Epidermal melanocyte (primary cell): Measurements from ENCODE around the gene DPP7.

Experiments used
- DNase-seq: peaks from one replicate; pipeline ENCODE4 v3.0.0; 2011; ENCODE audit warnings: low spot score; ENCODE audit not compliant: insufficient read length

Gene DPP7

DNA sequence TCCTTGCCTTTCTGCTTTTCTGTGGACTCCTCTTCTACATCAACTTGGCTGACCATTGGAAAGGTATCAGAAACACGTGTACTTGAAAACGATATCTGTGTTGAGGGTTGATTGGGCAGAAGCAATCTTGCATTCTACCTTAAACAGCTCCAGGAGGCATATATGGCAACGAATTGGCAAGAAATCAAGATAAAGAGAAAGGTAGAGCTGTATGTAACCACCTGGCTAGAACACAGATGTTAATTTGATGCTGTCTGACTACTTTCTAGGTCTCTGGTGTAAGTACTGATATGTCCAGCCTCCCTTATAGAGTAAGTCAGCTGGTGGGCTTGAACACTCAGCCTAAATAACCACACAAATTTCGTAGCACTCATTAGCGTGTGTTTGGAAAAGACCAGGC, 26.4 kb downstream of the DPP7 start:
- DNase-seq = no peak

DNA sequence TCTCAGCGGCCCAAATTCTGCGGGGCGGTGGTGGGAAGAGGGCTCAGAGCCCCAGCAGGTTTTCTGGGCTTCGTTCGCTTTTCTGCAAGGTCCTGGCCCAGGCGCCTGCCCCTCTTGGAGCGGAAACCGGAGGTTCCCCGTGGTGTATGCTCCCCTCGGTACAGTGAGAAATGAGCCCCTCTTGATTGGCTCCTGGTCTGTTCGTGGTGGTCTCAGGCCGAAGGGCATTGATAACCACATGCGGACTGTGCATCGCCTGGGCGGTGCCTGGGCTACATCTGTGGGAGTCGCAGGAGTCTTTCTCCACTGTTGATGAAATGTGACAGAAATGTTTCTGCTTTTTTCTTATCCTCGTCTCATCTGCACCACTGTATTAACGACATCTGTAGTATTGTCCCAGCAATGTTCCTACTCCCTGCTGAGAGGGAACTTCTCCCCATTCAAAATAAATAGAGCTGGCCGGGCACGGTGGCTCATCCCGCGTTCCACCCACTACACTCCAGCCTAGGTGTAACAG, 27.1 kb downstream of the DPP7 start:
- DNase-seq = no peak

DNA sequence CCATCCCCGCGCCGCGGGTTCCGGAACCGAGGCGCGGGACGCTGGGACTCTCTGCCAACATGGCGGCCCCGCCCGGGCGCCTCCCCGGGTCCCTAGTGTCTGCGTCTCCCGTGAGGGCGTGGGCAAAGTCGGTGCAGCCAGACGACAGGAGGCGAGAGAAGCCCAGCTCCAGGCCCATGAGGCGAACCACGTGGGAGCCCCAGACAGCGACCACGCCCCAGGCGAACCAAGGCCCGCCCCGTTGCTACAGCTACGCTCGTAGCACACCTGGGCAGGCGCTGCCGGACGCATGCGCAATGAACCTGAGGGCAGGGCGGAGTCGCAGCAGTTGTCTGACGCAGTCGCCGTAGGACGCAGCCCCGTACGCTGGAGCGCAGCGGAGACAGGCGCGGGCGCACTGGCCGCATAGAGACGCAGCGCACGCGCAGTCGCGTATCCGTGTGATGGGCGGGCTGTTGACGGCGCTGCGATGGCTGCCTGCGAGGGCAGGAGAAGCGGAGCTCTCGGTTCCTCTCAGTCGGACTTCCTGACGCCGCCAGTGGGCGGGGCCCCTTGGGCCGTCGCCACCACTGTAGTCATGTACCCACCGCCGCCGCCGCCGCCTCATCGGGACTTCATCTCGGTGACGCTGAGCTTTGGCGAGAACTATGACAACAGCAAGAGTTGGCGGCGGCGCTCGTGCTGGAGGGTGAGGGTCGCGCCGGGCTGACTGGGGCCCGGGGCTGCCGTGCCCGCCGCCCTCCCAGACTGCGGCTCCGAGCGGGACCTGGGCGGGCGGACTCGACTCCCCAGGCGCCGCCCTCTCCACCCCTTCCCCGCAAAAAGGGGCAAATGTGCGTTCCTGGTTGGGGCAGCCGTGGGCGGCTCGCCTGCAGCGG, 27.8 kb downstream of the DPP7 start, which contains the start of gene MAN1B1:
MAN1B1 (plus strand) TSS at position 455 of the 878 bp plus-strand sequence; CDS start at position 470, 15 bp downstream.
- DNase-seq = peak; percentile 93

DNA sequence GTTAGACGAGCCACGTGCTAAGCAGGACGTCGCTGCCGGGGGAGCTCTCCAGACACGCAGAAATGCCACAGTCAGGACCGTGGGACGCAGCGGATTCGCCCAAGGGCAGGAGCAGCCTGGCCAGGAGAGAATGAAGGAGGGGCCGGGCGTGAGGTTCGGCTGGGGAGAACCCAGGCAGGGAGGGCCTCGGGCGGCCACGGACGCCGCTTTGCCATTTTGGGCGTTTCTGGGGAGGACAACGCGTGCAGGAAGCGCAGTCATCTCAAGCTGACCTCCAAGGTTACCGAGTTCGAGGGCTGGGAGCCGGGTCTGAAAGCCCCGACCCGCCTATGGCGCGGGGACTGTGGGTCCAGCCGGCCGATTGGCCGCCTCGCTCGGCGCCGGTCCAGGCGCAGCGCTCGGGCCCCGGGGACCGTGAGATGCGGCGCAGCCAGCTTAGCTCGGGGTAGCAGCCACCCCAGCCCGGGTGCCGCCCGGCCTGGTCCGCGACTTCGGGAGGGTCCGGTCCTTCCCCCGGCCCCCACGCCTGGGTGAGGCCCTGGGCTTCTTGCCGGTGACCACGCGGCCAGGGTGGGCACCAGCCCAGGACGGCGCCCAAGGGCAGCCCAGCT, 28.5 kb downstream of the DPP7 start:
- no peak for DNase-seq

DNA sequence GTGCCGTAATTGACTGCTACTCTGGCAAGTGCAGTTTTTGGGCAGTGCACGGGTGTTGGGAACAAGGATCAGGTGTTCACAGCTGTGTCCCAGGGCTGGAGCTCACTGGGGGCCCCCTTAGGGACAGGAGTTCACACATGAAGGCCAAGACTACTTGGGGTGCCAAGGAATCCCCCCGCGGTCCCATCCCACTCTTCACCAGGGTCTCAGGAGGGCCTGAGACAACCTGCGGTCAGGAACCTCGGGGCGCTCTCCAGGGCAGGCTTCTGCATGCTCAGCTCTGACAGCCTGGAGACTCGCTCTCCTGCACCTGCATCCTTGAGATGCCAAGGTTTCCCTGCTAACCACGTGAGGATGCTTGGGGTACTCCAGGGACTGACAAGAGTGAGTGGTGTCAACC, 30.0 kb downstream of the DPP7 start:
- no peak for DNase-seq

- no peak for DNase-seq
These were observed 31.0 kb downstream of the DPP7 start for GRCh38 chr9:137083394-137084004.

GRCh38 chr9:137082925-137083290, 31.6 kb downstream of the DPP7 start:
- DNase-seq = no peak

- no peak for DNase-seq
These were observed 32.2 kb downstream of the DPP7 start for GRCh38 chr9:137082222-137082924.

GRCh38 chr9:137080260-137081122, 34.0 kb downstream of the DPP7 start:
- no peak for DNase-seq

GRCh38 chr9:137079401-137079787, 35.1 kb downstream of the DPP7 start:
- no peak for DNase-seq

DNA sequence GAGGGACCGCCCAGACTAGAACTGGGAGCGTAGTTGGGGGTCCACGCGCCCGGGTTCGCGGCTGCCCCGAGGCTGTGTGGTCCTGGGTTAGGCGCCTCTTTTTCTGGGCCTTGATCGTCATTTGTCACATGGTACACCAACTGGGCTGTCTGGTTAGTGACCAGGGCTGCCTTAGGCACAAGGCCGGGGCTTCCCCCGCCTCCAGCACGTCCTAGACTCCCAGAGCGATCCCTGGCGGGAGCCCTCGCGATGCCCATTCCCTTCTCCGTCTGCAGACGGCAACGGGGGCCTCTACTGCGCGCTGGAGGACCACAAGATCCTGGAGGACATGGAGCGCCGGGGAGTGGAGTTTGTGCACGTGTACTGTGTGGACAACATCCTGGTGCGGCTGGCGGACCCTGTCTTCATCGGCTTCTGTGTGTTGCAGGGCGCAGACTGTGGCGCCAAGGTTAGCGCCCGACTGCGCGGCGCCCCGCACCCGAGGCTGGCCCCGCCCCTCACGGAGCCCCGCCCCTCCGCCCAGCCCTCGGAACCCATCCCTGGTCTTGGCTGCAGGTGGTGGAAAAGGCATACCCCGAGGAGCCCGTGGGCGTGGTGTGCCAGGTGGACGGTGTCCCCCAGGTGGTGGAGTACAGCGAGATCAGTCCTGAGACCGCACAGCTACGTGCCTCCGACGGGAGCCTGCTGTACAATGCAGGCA, 35.7 kb downstream of the DPP7 start:
- no peak for DNase-seq

DNA sequence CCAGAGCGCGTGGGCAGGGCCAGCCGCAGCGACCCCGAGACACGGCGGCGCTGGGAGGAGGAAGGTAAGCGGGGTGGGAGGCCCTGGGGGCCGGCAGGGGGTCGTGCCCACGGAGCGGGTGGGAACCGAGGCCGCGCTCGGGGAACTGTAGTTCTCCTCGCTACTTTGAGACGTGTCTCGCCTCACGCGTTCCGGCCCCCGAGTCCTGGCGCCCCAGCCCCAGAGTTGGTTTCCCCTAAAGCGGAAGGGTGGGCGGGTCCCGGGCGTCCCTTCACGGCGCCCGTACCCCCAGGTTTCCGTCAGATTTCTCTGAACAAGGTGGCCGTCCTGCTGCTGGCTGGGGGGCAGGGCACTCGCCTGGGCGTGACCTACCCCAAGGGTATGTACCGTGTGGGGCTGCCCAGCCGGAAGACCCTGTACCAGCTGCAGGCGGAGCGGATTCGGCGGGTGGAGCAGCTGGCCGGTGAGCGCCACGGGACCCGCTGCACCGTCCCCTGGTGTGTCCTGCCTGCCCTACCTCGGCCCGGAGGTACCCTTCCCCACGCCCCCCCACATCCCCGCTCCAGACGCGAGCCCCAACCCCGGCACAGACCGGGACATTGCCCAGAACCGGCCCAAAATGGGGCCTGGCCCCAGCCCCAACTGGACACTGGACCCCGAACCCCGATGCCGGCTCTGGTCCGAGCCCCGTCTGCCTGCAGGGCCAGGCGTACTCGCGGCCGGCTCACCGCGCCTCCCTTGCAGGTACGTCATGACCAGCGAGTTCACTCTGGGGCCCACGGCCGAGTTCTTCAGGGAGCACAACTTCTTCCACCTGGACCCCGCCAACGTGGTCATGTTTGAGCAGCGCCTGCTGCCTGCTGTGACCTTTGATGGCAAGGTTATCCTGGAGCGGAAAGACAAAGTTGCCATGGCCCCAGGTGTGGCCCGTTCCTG, 36.5 kb downstream of the DPP7 start:
- no peak for DNase-seq

DNA sequence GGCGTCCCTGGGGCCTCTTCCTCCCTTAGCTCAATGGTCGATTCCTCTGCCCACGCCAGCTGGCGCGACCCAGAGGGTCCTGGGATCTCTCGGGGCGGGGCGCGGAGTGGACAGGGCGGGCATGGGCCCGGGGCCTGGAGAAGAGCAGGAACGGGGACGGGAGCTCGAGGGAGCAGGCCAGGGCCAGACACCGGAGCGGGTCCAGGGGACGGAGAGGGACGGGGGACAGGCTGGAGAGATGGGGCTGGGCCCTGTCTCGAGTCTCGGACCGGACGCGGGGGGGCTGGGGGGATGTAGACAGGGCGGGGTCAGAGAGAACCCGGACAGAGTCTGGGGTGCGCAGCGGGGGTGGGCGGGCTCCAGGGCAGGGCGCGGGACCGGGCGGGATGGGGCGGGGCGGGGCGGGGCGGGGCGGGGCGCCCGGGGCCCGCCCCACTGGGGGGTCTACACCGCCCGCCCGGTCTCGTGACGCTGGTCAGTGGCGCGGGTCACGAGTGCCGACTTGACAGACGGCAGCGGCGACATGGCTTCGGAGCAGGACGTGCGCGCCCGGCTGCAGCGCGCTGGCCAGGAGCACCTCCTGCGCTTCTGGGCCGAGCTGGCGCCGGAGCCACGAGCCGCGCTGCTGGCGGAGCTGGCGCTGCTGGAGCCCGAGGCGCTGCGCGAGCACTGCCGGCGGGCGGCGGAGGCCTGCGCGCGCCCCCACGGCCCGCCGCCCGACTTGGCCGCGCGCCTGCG, 37.4 kb downstream of the DPP7 start, which contains the start of gene UAP1L1:
UAP1L1 (plus strand) TSS at position 508 of the 738 bp plus-strand sequence; CDS start at position 524, 16 bp downstream.
- DNase-seq = no peak

DNA sequence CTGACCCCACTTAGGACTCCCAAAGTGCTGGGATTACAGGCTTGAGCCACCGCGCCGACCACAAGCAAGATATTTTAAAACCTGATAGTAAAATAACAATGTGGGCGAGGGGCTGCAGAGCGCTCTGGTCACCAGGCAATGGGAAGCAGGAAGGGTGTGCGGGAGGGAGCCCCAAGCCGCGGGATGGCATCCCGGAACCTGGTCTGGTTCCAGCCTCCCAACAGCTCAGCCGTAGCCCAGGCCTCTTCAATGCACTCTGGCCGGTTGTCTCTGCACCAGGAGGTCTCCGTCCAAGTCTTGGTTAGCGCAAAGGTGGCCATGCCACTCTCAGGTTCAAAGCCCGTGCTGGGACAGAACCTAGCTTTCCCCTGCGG, 37.9 kb downstream of the DPP7 start:
- no peak for DNase-seq

- DNase-seq = no peak
These were observed 39.2 kb downstream of the DPP7 start for GRCh38 chr9:137075275-137075775.

DNA sequence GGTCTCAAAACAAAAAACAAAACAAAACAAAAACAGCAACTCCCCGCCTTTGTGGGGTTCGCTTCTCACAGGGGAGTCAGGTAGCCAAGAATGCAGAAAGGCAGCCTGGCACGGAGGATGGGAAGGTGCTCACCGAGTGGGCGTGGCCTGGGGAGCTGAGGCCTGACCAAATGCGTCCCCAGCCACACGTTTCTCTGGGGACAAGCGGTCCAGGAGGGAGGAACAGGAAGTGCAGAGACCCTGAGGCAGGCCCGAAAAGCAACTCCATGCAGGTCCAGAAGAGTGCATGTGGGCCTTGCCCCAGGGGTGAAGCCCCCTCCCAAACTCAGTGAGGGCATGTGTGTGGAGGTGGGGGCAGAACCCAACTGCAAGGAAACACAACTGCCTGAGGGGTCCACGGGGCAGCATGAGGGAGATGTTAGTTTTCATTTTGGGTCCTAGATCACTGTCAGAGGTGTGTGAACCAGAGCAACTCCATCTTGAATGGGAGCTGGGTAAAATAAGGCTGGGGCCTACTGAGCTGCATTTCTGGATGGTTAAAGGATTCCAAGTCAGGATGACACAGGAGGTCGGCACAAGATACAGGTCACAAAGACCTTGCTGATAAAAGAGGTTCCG, 39.8 kb downstream of the DPP7 start:
- DNase-seq = no peak

DNA sequence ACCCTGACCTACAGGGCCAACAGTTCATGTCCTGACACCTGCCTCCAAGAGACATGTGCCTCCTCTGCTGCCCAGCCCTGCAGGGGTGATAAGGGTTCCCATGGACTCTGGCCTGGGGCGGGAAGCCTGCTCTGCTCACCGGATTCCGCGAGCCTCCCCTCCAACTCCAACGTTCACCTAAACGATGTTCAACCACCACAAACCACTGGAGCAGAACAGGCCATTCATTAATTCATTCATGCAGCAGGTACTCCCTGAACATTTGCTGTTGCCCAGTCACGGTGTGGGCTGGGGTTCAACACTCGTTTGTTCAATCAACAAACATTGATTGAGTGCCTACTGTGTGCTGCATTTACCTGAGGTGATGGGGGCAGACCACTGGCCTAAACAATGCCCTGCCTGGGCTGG, 40.5 kb downstream of the DPP7 start:
- DNase-seq = no peak
